ACC112 (cell line): Measurements from ENCODE around the gene POU2F1.

Experiments
- H2AFZ ChIP-seq: fragments of 200-600 bp; sonication (generic); one replicate; pipeline ENCODE4 v1.6.0; 2017; ENCODE audit warnings: antibody characterized with exemption, low read length; ENCODE audit not compliant: unreplicated experiment
- H3K27ac ChIP-seq: fragments of 200-600 bp; sonication (generic); 2 replicates; pipeline ENCODE4 v1.5.1; 2014; ENCODE audit warnings: low read depth, mild to moderate bottlenecking, antibody characterized with exemption, low read length, moderate library complexity
- H3K27me3 ChIP-seq: fragments of 200-600 bp; sonication (generic); 2 replicates; pipeline ENCODE4 v1.6.1; 2014; ENCODE audit warnings: mild to moderate bottlenecking, antibody characterized with exemption, low read length, moderate library complexity, mixed read lengths; ENCODE audit not compliant: insufficient read depth
- H3K36me3 ChIP-seq: fragments of 200-600 bp; sonication (generic); 2 replicates; pipeline ENCODE4 v1.6.1; 2016; ENCODE audit warnings: mild to moderate bottlenecking, antibody characterized with exemption, low read length, moderate library complexity, mixed read lengths; ENCODE audit not compliant: insufficient read depth
- H3K4me1 ChIP-seq: fragments of 200-600 bp; sonication (generic); one replicate; pipeline ENCODE4 v1.6.1; 2016; ENCODE audit warnings: low read length, mixed read lengths; ENCODE audit not compliant: insufficient read depth, unreplicated experiment, control insufficient read depth
- H3K4me3 ChIP-seq: fragments of 200-600 bp; sonication (generic); 2 replicates; pipeline ENCODE4 v1.5.1; 2014; ENCODE audit warnings: mild to moderate bottlenecking, low read depth, low read length
- H3K79me2 ChIP-seq: fragments of 200-600 bp; sonication (generic); one replicate; pipeline ENCODE4 v1.6.0; 2016; ENCODE audit warnings: low read length; ENCODE audit not compliant: control insufficient read depth, unreplicated experiment, insufficient read depth

POU2F1 gene

DNA sequence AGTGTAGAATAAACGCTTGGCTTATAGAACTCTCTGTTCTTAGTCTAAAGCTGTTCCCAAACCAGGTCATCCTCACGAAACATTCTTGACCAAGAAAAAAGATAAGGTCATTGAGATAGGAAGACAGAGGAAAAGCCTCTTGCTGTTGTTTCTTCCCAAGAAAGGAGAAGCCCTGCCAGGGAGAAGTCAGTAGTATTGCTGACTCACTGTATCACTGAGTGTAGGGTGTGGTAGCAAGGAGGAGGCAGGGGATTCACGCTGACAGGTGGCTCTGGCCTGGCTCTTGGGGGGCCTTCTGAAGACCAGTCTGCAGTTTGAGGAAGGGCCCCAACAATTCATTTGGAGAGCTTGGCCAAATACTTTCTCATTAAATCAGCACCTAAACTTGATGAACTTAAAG lies 199.8 kb downstream of the POU2F1 start:
- Histone ChIP-seq H3K27me3 (no peaks in the 10 kb centered on the region), H3K4me1 (no peaks in the 10 kb centered on the region), H3K4me3 (no peak overlapping the region), H2AFZ (no peak overlapping the region), H3K27ac (no peak overlapping the region), H3K79me2 (no peaks in the 10 kb centered on the region), H3K36me3 (no peaks in the 10 kb centered on the region)

GRCh38 chr1:167423684-167424619 lies 203.3 kb downstream of the POU2F1 start:
- Histone ChIP-seq H3K27me3 (no peaks in the 10 kb centered on the region), H3K79me2 (no peaks in the 10 kb centered on the region), H3K36me3 (no peaks in the 10 kb centered on the region), H3K4me3 (no peak overlapping the region), H3K27ac (no peak overlapping the region), H3K4me1 (no peaks in the 10 kb centered on the region), H2AFZ (no peak overlapping the region)

DNA sequence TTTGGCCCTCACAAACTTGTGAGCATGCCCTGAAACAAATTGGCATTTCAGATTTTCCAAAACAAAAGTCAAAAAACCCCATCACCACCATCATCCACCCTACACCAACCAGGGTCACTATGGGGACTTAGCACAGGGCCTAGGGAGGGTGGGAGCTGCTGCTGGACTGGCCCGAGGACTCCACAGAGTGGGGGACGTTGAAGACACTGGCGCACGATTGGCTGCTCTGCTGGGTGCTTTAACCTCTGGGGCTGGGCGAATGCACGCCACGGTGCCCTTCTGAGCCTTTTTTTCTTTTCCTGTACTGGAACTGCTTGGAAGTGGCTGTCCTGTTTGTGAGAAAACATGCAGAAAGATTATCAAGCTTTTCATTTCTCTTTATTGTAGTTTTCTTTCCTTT lies 204.8 kb downstream of the POU2F1 start:
- Histone ChIP-seq H3K4me1 (no peaks in the 10 kb centered on the region), H3K79me2 (no peaks in the 10 kb centered on the region), H3K27ac (no peak overlapping the region)

GRCh38 chr1:167426716-167427115 lies 206.0 kb downstream of the POU2F1 start:
- H3K79me2 ChIP-seq: no peaks in the 10 kb centered on the region
- H3K27ac ChIP-seq: no peak overlapping the region
- H3K27me3 ChIP-seq: no peaks in the 10 kb centered on the region
- no peaks in the 10 kb centered on the region for H3K4me1 ChIP-seq
- H2AFZ ChIP-seq: no peak overlapping the region
- no peaks in the 10 kb centered on the region for H3K36me3 ChIP-seq
- H3K4me3 ChIP-seq: no peak overlapping the region

More for the DNA sequence above, 204.8 kb downstream of the POU2F1 start:
- Histone ChIP-seq H3K36me3 (no peaks in the 10 kb centered on the region), H2AFZ (no peak overlapping the region), H3K27me3 (no peaks in the 10 kb centered on the region), H3K4me3 (no peak overlapping the region)

GRCh38 chr1:167427848-167428247 lies 207.2 kb downstream of the POU2F1 start:
- Histone ChIP-seq H3K36me3 (no peaks in the 10 kb centered on the region), H3K27ac (no peak overlapping the region), H3K27me3 (no peaks in the 10 kb centered on the region), H3K79me2 (no peaks in the 10 kb centered on the region), H2AFZ (no peak overlapping the region), H3K4me3 (no peak overlapping the region), H3K4me1 (no peaks in the 10 kb centered on the region)

- no peaks in the 10 kb centered on the region for H3K27me3 ChIP-seq
- no peak overlapping the region for H2AFZ ChIP-seq
- H3K79me2 ChIP-seq: no peaks in the 10 kb centered on the region
- H3K36me3 ChIP-seq: no peaks in the 10 kb centered on the region
- no peak overlapping the region for H3K27ac ChIP-seq
- H3K4me3 ChIP-seq: no peak overlapping the region
- no peaks in the 10 kb centered on the region for H3K4me1 ChIP-seq
Measured at GRCh38 chr1:167428395-167428794, 207.7 kb downstream of the POU2F1 start.

- H3K27ac ChIP-seq: no peak overlapping the region
- H3K4me1 ChIP-seq: no peaks in the 10 kb centered on the region
Measured at GRCh38 chr1:167429612-167430011, 208.9 kb downstream of the POU2F1 start.

GRCh38 chr1:167430134-167430848 lies 209.6 kb downstream of the POU2F1 start:
- Histone ChIP-seq H3K36me3 (no peaks in the 10 kb centered on the region), H2AFZ (no peak overlapping the region), H3K27ac (no peak overlapping the region), H3K79me2 (no peaks in the 10 kb centered on the region), H3K27me3 (no peaks in the 10 kb centered on the region), H3K4me1 (no peaks in the 10 kb centered on the region), H3K4me3 (no peak overlapping the region)

More at GRCh38 chr1:167429612-167430011, 208.9 kb downstream of the POU2F1 start:
- Histone ChIP-seq H3K36me3 (no peaks in the 10 kb centered on the region), H3K4me3 (no peak overlapping the region), H3K79me2 (no peaks in the 10 kb centered on the region), H2AFZ (no peak overlapping the region), H3K27me3 (no peaks in the 10 kb centered on the region)

GRCh38 chr1:167430849-167431242 lies 210.2 kb downstream of the POU2F1 start:
- no peaks in the 10 kb centered on the region for H3K27me3 ChIP-seq
- H3K4me3 ChIP-seq: no peak overlapping the region
- H2AFZ ChIP-seq: no peak overlapping the region
- no peak overlapping the region for H3K27ac ChIP-seq
- H3K4me1 ChIP-seq: no peaks in the 10 kb centered on the region
- no peaks in the 10 kb centered on the region for H3K36me3 ChIP-seq
- no peaks in the 10 kb centered on the region for H3K79me2 ChIP-seq

- Histone ChIP-seq H3K79me2 (no peaks in the 10 kb centered on the region), H3K27me3 (no peaks in the 10 kb centered on the region), H3K36me3 (no peaks in the 10 kb centered on the region), H3K4me1 (no peaks in the 10 kb centered on the region), H2AFZ (no peak overlapping the region), H3K4me3 (no peak overlapping the region), H3K27ac (no peak overlapping the region)
Measured at GRCh38 chr1:167431261-167431908, 210.7 kb downstream of the POU2F1 start.
